NCI-H1694 treated with DMSO at 0.1 percent for 48 hours (cell line): ENCODE data around the gene BNIP3.
"Not testable (repeated sequence)": the region's sequence is repeated elsewhere in the genome, so short reads cannot be mapped to it uniquely, and the experiment has no call there.

Experiments used
- DNase-seq: peaks from one replicate; lab custom pipeline; 2025; lab: John Stamatoyannopoulos, UW

Gene BNIP3

DNA sequence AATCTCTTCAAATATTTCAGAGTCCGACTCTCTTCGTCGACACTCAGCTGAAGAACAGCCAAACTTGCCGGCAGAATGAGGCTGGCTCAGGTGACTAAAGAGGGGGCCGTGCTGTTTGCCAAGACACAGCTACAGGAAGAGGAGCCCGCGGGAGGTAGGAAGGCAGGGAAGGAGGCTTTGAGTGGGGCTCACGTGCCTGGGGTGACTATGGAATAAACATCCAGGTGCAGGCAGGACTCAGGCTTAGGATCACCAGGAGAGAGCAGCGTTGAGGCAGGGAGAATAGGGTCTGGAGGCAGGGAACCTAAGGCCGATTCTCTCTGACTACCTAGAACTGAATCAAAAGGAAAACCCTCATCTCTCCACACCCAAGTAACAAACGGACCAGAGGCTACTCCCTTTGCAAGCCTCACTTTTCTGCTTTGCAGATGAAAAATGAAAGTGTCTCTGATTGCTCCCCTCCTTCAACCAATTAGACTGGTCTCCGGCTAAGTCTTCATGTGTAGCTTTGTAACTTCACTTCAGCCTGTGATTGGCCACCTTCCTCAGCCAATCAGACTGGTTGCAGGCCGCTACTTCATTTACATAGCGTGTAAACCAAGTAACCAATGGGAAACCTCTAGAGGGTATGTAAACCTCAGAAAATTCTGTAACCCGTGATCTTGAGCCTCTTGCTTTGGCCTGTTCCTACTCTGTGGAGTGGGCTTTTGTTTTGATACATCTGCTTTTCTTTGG is 19.7 kb upstream of the BNIP3 start:
- DNase-seq, result no peak

DNA sequence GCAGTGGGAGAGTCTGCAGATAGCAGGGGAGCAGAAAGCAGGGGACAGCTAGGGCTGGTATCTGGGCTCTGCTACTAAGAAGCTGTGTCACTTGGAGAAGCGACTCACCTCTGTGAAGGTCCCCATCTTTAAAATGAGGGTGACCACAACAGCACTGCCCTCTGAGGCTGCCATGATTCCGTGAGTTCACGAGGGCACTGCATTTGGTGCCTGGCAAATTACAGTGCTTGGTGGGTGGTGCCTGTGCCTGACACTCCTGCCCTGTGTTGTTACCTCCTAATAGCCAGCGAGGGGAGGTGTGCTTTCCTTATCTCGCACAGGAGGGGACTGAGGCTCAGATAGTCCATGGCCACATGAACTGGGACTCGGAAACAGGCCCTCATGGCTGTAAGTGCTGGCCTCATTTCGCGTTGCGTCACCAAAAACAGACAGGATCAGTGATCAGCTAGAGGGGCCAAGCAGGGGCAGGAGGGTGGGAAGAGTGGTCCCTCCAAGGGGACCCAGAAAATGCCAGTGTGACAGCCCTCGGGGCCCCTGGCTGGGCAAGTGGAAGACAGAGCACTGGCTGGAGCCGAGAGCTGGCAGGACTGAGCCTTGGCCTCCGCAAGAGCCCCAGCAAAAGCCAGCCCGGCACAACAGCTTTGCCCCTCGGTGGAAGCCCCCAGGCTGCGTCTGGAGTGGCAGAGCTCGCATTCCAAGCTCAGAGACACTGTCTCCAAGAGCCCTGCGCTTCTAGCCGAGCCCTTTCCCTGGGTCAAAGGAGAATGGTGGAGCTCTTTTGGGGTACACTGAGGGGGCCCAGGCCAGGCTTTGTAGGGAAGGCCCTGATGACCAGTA is 17.3 kb upstream of the BNIP3 start:
- no peak for DNase-seq

- DNase-seq, result no peak
Observed at GRCh38 chr10:131998050-131998844, 16.5 kb upstream of the BNIP3 start.

DNA sequence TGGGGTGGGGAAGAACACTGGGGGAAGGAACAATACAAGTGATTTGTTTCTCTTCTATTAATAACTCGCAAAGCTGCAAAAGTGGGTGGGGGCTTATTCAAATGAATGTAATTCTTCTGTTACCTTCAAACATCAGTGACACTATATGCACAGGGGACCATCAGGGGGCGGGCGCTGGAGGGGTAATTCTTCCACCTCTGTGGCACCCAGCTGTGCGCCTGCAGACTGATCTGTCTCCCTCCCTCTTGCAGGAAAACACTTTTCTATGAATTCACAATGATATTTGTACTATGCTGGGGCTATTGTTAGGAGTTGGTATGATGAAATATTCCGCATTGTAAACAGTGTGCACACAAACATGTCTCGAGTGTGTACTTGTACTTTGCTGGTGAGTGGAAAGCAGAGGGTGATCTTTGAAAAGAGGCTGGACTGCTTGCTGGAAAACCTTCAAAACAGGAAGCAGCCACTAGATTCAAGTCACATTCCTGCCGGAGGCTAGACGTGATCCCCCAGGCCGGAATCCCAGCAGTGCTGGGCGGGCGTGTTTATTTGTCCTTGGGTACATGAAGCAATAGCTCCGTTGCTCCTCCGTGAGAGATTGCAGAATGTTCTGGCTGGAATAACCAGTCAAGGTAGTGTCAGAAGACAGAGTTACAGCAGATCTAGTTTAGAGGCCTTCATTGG is 15.8 kb upstream of the BNIP3 start:
- DNase-seq, result no peak

DNA sequence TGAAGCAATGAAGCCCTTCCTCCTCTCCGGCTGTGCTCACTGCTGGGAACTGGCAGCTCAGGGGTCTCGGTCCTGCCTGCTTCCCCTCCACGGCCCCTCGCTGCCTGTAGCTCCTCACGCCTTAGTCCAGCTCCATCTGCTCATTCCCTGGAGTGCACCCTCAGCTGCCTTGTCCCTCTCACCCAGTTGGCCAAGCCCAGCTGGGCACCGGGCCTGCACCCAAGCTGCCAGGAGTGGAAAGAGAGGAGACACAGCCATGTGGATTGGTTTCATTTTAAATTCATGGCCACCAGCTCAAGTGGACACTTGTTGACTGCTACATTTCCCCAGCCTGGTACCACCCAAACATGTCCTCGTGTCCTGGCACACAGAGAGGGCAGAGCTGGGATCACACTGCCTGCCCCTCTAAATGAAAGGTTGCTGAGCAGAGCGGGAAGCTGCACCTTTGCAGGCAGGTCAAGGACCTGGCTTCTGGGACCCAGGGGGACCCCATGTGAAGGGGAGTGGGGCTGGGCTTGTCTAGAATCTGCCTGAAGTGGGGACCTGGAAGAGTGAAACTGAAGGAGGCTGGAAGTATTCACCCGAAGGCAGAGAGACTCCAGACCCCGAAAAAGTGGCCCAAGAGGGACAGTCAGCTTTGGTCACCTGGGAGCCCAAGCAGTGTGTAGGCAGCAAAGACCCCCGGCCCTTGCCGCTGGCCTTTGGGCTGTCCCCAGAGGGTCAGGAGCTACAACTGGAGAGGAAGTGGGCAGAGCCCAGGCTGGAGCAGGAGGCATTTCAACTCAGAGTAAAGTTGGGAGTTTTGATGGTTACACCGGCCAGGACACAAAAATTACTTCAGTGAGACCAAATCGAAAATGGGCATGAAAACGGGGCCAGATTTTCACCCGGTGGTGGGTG is 15.0 kb upstream of the BNIP3 start:
- DNase-seq, result no peak

DNA sequence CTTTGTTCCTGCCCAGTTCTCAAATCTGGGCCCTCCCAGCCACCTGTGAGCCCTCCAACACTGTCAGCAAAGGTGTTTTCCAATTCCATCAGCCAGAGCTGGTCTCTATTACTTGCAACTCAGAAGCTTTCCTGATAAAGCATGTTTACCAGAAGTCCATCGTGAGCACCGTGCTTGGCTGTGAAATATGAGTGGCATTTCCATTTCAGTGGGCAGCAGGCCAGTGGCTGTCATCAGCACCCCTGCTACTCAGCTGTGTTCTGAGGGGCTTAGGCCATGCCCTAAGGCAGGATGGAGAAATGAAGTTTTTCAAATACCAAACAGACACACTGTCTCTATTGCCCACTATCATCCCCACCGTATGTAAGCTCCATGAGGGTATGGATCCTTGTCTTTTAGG is 12.7 kb upstream of the BNIP3 start:
- no peak for DNase-seq

DNA sequence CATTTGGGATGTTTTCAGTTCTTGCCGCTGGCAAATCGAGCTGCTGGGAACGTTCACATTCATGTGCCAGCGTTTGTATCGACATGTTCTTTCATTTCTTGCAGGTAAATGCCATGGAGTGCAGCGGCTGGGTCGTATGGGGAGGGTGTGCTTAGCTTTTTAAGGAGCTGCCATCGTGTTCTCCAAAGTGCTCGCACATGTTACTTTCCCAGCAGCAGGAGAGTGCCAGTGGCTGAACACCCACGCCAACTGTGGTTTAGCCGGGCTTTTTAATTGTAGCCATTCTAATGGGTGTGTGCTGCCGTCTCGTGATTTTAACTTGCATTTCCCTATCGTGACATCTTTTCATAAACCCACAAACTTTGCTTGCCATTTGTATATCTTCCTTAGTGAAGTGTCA is 11.6 kb upstream of the BNIP3 start:
- no peak for DNase-seq

DNA sequence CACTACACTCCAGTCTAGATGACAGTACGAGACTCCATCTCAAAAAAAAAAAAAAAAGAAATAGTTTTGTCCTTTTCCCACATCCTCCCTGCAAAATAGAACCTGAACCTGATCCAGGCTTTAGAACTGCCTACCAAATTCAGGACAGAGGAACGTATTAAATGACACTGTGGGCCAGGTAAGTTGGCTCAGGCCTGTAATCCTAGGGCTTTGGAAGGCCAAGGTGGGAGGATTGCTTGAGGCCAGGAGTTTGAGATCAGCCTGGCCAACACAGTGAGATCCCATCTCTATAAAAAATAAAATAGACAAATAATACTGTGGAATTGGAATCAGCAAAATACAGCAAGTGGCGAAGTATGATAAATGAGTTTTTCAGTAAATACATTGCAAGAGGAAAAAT is 10.0 kb upstream of the BNIP3 start:
- no peak for DNase-seq

GRCh38 chr10:131987786-131988185 is 6.1 kb upstream of the BNIP3 start:
- not testable (repeated sequence) for DNase-seq

DNA sequence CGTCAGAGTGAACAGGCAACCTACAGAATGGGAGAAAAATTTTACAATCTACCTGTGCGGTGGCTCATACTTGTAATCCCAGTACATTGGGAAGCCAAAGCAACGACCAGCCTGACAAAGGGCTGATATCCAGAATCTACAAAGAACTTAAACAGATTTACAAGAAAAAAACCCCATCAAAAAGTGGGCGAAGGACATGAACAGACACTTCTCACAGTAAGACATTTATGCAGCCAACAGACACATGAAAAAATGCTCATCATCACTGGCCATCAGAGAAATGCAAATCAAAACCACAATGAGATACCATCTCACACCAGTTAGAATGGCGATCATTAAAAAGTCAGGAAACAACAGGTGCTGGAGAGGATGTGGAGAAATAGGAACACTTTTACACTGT is 5.6 kb upstream of the BNIP3 start:
- not testable (repeated sequence) for DNase-seq

- DNase-seq, result not testable (repeated sequence)
Observed at GRCh38 chr10:131986851-131987250, 5.1 kb upstream of the BNIP3 start.

DNA sequence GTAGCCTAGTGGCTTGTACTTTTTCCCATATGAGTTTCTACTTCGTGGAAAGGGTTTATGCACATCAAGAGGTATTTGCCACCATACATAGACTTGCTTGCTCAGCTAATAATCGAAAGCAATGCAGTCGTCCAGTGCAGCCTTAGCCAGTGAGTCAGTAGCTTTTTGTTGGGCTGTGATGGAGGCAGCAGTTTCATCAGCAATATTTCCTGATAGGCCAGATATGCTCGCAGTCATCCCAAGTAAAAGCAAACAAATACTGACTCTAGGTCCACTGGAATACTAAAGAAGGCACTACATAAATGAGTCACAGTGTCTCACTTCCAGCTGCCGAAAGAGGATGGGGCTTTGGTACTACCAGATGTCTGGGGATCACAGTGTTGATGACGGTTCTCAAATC is 2.1 kb upstream of the BNIP3 start:
- no peak for DNase-seq

- no peak for DNase-seq
Observed at GRCh38 chr10:131982796-131983195, 1.1 kb upstream of the BNIP3 start.

DNA sequence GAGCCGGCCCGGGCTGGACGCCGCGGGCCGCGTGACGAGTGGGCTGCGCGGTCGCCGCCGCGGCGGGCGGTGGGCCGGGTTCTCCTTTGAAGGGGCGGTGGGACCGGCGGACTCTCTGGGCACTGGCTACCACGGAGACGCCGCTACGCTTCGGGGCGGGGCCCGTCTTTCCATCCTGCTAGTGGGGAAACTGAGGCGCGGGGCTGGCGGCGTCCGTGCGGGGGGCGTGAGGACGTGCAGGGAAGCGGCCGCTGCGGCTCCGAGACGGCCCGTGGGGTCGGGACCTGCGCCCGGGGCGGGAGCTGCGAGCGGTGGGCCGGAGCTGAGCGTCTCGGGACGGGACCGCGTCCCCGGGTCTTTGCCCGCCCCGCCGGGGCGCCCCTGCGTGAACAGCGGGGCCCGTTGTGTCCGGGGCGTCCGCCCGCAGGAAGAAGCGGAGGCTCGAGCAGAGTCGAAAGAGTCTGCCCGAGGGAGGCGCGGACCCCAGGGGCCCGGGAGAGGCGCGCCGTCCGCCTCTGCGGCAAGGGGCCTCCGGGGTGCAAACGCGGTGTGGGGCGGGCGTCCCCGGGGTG is 548 bp upstream of the BNIP3 start:
- DNase-seq, result no peak

- no peak for DNase-seq
Observed at GRCh38 chr10:131980761-131981428, 828 bp downstream of the BNIP3 start.

- DNase-seq, result no peak
Observed at GRCh38 chr10:131980321-131980720, 1.4 kb downstream of the BNIP3 start.

DNA sequence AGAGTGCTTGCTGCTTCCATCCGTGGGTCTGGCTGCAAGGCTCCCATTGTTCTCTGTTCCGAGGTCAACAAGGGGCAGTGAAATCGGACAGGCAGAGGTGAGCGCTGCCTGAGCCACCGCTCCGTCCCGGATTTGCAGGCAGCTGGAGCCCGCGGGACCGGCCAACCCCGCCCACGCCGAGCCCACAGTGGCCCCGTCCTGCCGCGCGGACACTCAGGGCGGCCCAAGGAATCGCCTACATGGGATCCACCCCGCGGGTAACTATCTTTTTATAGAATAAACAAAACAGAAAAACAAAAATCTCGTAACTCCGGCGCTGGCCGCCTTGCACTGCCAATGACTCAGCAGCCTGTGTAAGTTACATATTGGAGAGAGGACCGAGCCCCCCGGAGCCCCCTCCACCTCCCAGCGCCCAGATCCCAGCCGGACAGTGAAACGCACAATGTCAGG is 1.9 kb downstream of the BNIP3 start:
- no peak for DNase-seq

- no peak for DNase-seq
Observed at GRCh38 chr10:131979336-131979735, 2.4 kb downstream of the BNIP3 start.

DNA sequence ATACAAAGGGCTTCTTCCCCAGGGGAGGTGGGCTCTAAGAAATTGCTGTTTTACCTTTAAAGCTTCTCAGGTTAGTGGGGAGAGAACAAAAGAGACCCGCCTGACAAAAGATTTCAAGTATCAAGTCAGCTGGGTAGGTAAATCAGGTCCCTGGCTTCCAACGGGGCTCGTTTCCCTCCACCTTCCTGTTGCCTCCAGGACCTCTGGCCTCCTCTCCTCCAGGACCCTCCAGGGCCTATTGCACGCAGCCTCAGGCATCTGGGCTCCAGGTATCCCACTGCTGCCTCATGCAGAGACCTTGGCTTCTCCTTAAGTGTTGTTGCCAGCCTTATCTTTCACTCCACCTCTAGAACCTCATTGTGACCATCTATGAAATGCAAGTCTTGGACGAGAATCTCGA is 2.9 kb downstream of the BNIP3 start:
- DNase-seq, result no peak

- DNase-seq, result no peak
Observed at GRCh38 chr10:131978366-131978765, 3.4 kb downstream of the BNIP3 start.
